ENCODE data around the gene PHACTR3. TPM values are rescaled to one million over a fixed set of nuclear protein-coding genes. Genes with fewer than 3 reads are reported as not detected.

Gene PHACTR3
- total RNA-seq, 1 experiment from 2014 or later = not detected

GRCh38 chr20:59775687-59776055 is 171.3 kb downstream of the PHACTR3 start:
- Histone ChIP-seq H3K27ac (ENCODE audit: insufficient read length, low read depth, low read length) (no peak overlapping the region), H3K4me1 (ENCODE audit: insufficient read depth, low read length) (no peaks in the 10 kb centered on the region), H3K4ac (ENCODE audit: low read depth, low read length) (no peak overlapping the region), H3K4me2 (ENCODE audit: insufficient read depth, insufficient read length, low read length) (no peak overlapping the region), H3K23ac (ENCODE audit: insufficient read length, low read depth, low read length) (no peak overlapping the region), H3T11ph (ENCODE audit: low read length) (no peak overlapping the region), H3K56ac (ENCODE audit: insufficient read length, low read depth, low read length) (no peak overlapping the region), H3K9me3 (ENCODE audit: control insufficient read depth, low read depth, low read length) (no peaks in the 10 kb centered on the region), H3K79me1 (ENCODE audit: insufficient read depth, low read depth, low read length, poor library complexity, severe bottlenecking) (no peaks in the 10 kb centered on the region), H4K8ac (replicated peaks; ENCODE audit: insufficient read length, low read depth, low read length) (no peak overlapping the region), H2BK5ac (ENCODE audit: insufficient read length, low read length) (no peak overlapping the region), H2BK15ac (ENCODE audit: low read depth, low read length) (no peak overlapping the region), H3K14ac (ENCODE audit: insufficient read depth, low read length) (no peak overlapping the region), H4K91ac (ENCODE audit: insufficient read length, low read depth, low read length) (no peak overlapping the region), H3K23me2 (ENCODE audit: insufficient read length, low read depth, low read length, poor library complexity, severe bottlenecking) (no peaks in the 10 kb centered on the region), H4K20me1 (ENCODE audit: control insufficient read depth, insufficient read depth, insufficient read length) (no peaks in the 10 kb centered on the region), H2BK20ac (ENCODE audit: low read depth, low read length, poor library complexity, severe bottlenecking) (no peak overlapping the region), H3K9ac (ENCODE audit: extremely low read depth, insufficient read length, low read length) (no peak overlapping the region), H2BK12ac (ENCODE audit: insufficient read length, low read depth, low read length) (no peak overlapping the region), H2AFZ (ENCODE audit: low read length) (no peak overlapping the region), H2AK5ac (ENCODE audit: insufficient read length, low read length) (no peak overlapping the region), H4K5ac (ENCODE audit: insufficient read length, low read depth, low read length) (no peak overlapping the region), H2BK120ac (ENCODE audit: low read depth, low read length, poor library complexity, severe bottlenecking) (no peak overlapping the region), H3K79me2 (ENCODE audit: insufficient read depth, low read length) (no peaks in the 10 kb centered on the region), H3K27me3 (ENCODE audit: insufficient read depth, low read length) (no peaks in the 10 kb centered on the region; the same call in 1 of the 2 replicates), H3K18ac (ENCODE audit: insufficient read length, low read depth, low read length) (no peak overlapping the region)
- Mint-ChIP-seq H3K9me3 (peaks cover 0 to 48% of the 10 kb centered on the region in 2 experiments; a peak in 3 of 5 replicates), H3K36me3 (ENCODE audit: insufficient read depth in 1 of 3, low read depth in 3 of 3) (no peaks in the 10 kb centered on the region), H3K27me3 (ENCODE audit: low read depth) (peaks cover 38% of the 10 kb centered on the region), H3K27ac (no peak overlapping the region), H3K4me1 (no peaks in the 10 kb centered on the region), H3K4me3 (no peak overlapping the region)
- DNase-seq = no peak
- WGBS (ENCODE audit: extremely low coverage, insufficient read length, low lambda C conversion rate) = no CpG with 5 or more reads among the region's 4 CpGs
- TF ChIP-seq CTCF (conservative IDR thresholded peaks at IDR 0.05) = no peak

All from H9 (cell line).